GM12878 (cell line): ENCODE data around the gene IGF2R.

ENCODE experiments used
- EZH2 ChIP-seq: IDR thresholded peaks from 2 replicates; pipeline ENCODE4 v1.6.1; 2012; ENCODE audit warnings: low read depth, mild to moderate bottlenecking, control low read depth, inconsistent platforms, low read length, borderline replicate concordance; ENCODE audit not compliant: control insufficient read depth
- POLR2A ChIP-seq: IDR thresholded peaks from 2 replicates; pipeline ENCODE4 v1.6.1; 2011; ENCODE audit warnings: low read depth, mild to moderate bottlenecking, low read length
- RAD21 ChIP-seq: IDR thresholded peaks from 2 replicates; pipeline ENCODE4 v1.6.1; 2011; ENCODE audit warnings: mild to moderate bottlenecking, low read depth, low read length, moderate library complexity; ENCODE audit not compliant: insufficient read depth
- SMAD1 ChIP-seq: fragments of 450-650 bp; IDR thresholded peaks from 2 replicates; pipeline ENCODE4 v1.6.1; 2018; ENCODE audit warnings: mild to moderate bottlenecking, low read depth; ENCODE audit not compliant: partially characterized antibody

GRCh38 chr6:160015778-160016684, 47.1 kb downstream of the IGF2R start:
- no peak for TF ChIP-seq SMAD1
- no peak for TF ChIP-seq EZH2
- no peak for TF ChIP-seq POLR2A
- TF ChIP-seq RAD21, result no peak
